DND-41 (cell line): ENCODE data around the gene HGFAC.

Experiments used
- ATAC-seq: fragments of 200-7000 bp; cut with Tn5 transposase; 3 replicates; pipeline ENCODE4 v1.9.1; 2021; ENCODE audit warnings: low read depth; ENCODE audit not compliant: insufficient read depth
- DNase-seq: peaks from one replicate; pipeline ENCODE4 v3.0.0-alpha.2; 2020
- H2AFZ ChIP-seq: 2 replicates; pipeline ENCODE4 v1.6.0; 2012; ENCODE audit warnings: low read depth, low read length
- H3K27ac ChIP-seq: 2 replicates; pipeline ENCODE4 v1.5.1; 2012; ENCODE audit warnings: low read length, inconsistent platforms
- H3K27me3 ChIP-seq: fragments of 200-600 bp; sonication (generic); 2 replicates; pipeline ENCODE4 v1.6.0; 2012; ENCODE audit warnings: low read length, mild to moderate bottlenecking, inconsistent platforms; ENCODE audit not compliant: insufficient read depth, poor library complexity
- H3K36me3 ChIP-seq: 2 replicates; pipeline ENCODE4 v1.5.1; 2012; ENCODE audit warnings: low read length, inconsistent platforms; ENCODE audit not compliant: insufficient read depth
- H3K4me1 ChIP-seq: 2 replicates; pipeline ENCODE4 v1.5.1; 2012; ENCODE audit warnings: mild to moderate bottlenecking, low read length; ENCODE audit not compliant: insufficient read depth
- H3K4me2 ChIP-seq: 2 replicates; pipeline ENCODE4 v1.6.0; 2012; ENCODE audit warnings: mild to moderate bottlenecking, moderate library complexity, low read length, inconsistent platforms; ENCODE audit not compliant: insufficient read depth
- H3K4me3 ChIP-seq, 2 experiments: fragments of 200-600 bp in 1 of 2; shearing (Covaris generic) in 1 of 2; 2 replicates each; pipeline ENCODE4 v1.5.1; 2012 to 2016; ENCODE audit warnings: inconsistent platforms in 2 of 2, low read length in 2 of 2, mild to moderate bottlenecking in 2 of 2, low read depth in 1 of 2, moderate library complexity in 1 of 2
- H3K79me2 ChIP-seq: 2 replicates; pipeline ENCODE4 v1.6.0; 2012; ENCODE audit warnings: low read length, inconsistent platforms; ENCODE audit not compliant: insufficient read depth
- H3K9ac ChIP-seq: 2 replicates; pipeline ENCODE4 v1.6.0; 2012; ENCODE audit warnings: low read depth, mild to moderate bottlenecking, inconsistent platforms, low read length, moderate library complexity
- H3K9me3 ChIP-seq: 2 replicates; pipeline ENCODE4 v1.5.1; 2012; ENCODE audit warnings: low read length, moderate library complexity, mild to moderate bottlenecking, inconsistent platforms; ENCODE audit not compliant: insufficient read depth, severe bottlenecking
- H4K20me1 ChIP-seq: 2 replicates; pipeline ENCODE4 v1.6.0; 2012; ENCODE audit warnings: low read length; ENCODE audit not compliant: insufficient read depth
- CTCF ChIP-seq: IDR thresholded peaks from 2 replicates; pipeline ENCODE4 v1.5.1; 2012; ENCODE audit warnings: borderline replicate concordance, low read length, moderate library complexity, mild to moderate bottlenecking; ENCODE audit not compliant: poor library complexity, severe bottlenecking; ENCODE audit errors: extremely low read depth
- EZH2 ChIP-seq: IDR thresholded peaks from 3 replicates; pipeline ENCODE4 v1.6.1; 2012; ENCODE audit warnings: borderline replicate concordance, low read depth, mild to moderate bottlenecking, moderate library complexity, low read length, inconsistent platforms; ENCODE audit not compliant: severe bottlenecking

The HGFAC gene

GRCh38 chr4:3419836-3420605, 21.7 kb upstream of the HGFAC start:
- Histone ChIP-seq H3K4me3 (no peak overlapping the region), H3K27me3 (no peaks in the 10 kb centered on the region), H2AFZ (no peak overlapping the region), H3K9me3 (no peaks in the 10 kb centered on the region), H3K79me2 (no peaks in the 10 kb centered on the region), H4K20me1 (no peaks in the 10 kb centered on the region; the same call in 1 of the 2 replicates), H3K4me1 (no peaks in the 10 kb centered on the region), H3K9ac (no peak overlapping the region), H3K4me2 (no peak overlapping the region), H3K36me3 (no peaks in the 10 kb centered on the region; the same call in 1 of the 2 replicates), H3K27ac (no peak overlapping the region)
- TF ChIP-seq EZH2: no peak
- no peak for TF ChIP-seq CTCF
- no peak for DNase-seq
- no peak for ATAC-seq

- Histone ChIP-seq H3K4me2 (no peak overlapping the region), H3K9me3 (no peaks in the 10 kb centered on the region), H3K4me3 (no peak overlapping the region), H3K4me1 (no peaks in the 10 kb centered on the region), H3K36me3 (no peaks in the 10 kb centered on the region; the same call in 1 of the 2 replicates), H4K20me1 (no peaks in the 10 kb centered on the region; the same call in 1 of the 2 replicates), H3K27ac (no peak overlapping the region), H3K79me2 (no peaks in the 10 kb centered on the region), H3K9ac (no peak overlapping the region), H2AFZ (no peak overlapping the region), H3K27me3 (no peaks in the 10 kb centered on the region)
- TF ChIP-seq CTCF: no peak
- TF ChIP-seq EZH2: no peak
- DNase-seq: no peak
- no peak for ATAC-seq
These were observed 21.2 kb upstream of the HGFAC start for GRCh38 chr4:3420606-3420955.

GRCh38 chr4:3420956-3421355, 20.8 kb upstream of the HGFAC start:
- no peaks in the 10 kb centered on the region; the same call in 1 of the 2 replicates for H4K20me1 ChIP-seq
- no peak overlapping the region for H3K27ac ChIP-seq
- H3K9me3 ChIP-seq: no peaks in the 10 kb centered on the region
- H3K79me2 ChIP-seq: no peaks in the 10 kb centered on the region
- H2AFZ ChIP-seq: no peak overlapping the region
- no peak for ATAC-seq
- H3K27me3 ChIP-seq: no peaks in the 10 kb centered on the region
- H3K4me3 ChIP-seq: no peak overlapping the region
- no peak overlapping the region for H3K4me2 ChIP-seq
- no peak for TF ChIP-seq CTCF
- no peak for TF ChIP-seq EZH2
- H3K9ac ChIP-seq: no peak overlapping the region
- no peaks in the 10 kb centered on the region for H3K4me1 ChIP-seq
- H3K36me3 ChIP-seq: no peaks in the 10 kb centered on the region; the same call in 1 of the 2 replicates
- DNase-seq: no peak

- TF ChIP-seq CTCF (no peak), EZH2 (no peak)
- Histone ChIP-seq H3K9me3 (no peaks in the 10 kb centered on the region), H4K20me1 (no peaks in the 10 kb centered on the region; the same call in 1 of the 2 replicates), H3K4me1 (no peaks in the 10 kb centered on the region), H3K27me3 (no peaks in the 10 kb centered on the region), H3K36me3 (no peaks in the 10 kb centered on the region), H3K27ac (no peak overlapping the region), H2AFZ (no peak overlapping the region), H3K4me3 (no peak overlapping the region), H3K4me2 (no peak overlapping the region), H3K9ac (no peak overlapping the region), H3K79me2 (no peaks in the 10 kb centered on the region)
- no peak for ATAC-seq
- DNase-seq: no peak
These were observed 20.3 kb upstream of the HGFAC start for GRCh38 chr4:3421470-3421869.
